ENCODE results near the gene ALDH1A3. TPM values are rescaled to one million over a fixed set of nuclear protein-coding genes. Genes with fewer than 3 reads are reported as not detected.
A peak's percentile ranks its signal among the peaks of the same experiment; 100 is the strongest.

The ALDH1A3 gene
- total and polyA plus RNA-seq, 8 donors = 3.5 to 87.2 (median 30.3) TPM

DNA sequence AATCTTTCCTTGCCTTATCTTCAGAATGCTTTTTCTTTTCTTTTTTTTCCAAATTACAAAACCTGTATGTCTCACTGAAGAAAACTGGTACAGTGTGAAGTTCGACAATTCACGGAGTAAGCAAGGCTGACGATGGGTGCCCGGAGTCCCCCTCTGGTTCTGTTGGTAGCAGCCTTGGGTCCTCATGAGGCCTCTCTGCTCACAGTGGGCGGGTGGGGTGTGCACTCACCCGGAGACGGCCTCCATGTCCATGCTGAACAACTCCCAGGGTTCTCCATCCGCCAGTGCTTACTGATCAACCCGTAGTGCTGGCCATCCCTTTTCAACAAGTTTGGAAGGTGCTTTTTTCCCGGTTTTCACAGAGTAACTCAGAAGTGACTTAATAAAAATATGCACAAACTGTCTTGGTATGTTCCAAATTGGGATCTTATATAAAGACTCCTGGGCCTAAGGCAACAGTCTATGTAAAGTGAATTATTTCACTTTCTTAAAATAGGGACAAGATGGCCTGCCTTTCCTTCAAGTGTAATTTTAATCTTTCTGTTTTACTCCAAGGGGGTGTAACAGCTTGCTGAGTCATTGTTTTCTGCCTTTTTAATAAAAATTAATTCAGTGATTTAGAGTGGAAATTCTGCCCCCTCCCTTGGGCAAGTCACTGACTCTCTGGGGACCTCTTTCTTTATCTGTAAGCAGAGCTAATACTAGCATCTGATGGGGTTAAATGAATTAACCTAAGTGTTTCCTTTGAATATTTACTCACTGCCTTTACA lies 63.2 kb downstream of the ALDH1A3 start:
- Histone ChIP-seq H3K27ac (no peak overlapping the region), H3K4me1 (peaks cover 0 to 10% (median 0%) of the 10 kb centered on the region in 4 donors), H3K27me3 (no peaks in the 10 kb centered on the region), H3K36me3 (no peaks in the 10 kb centered on the region), H3K4me3 (no peak overlapping the region), H3K9me3 (no peaks in the 10 kb centered on the region)
- DNase-seq = no peak
- intact Hi-C loops (cut with DNase I; ENCODE audit: low total_unique reads) = no loop called here
- 87 to 93% (median 88%) methylated on average over 10 of the region's 10 CpGs for WGBS, 5 donors
- no peak for TF ChIP-seq POLR2AphosphoS5 (IDR thresholded peaks at IDR 0.05)
- TF ChIP-seq EP300 (IDR thresholded peaks at IDR 0.05) = no peak
- TF ChIP-seq POLR2A (IDR thresholded peaks at IDR 0.05) = no peak
- TF ChIP-seq, protein P1, sequence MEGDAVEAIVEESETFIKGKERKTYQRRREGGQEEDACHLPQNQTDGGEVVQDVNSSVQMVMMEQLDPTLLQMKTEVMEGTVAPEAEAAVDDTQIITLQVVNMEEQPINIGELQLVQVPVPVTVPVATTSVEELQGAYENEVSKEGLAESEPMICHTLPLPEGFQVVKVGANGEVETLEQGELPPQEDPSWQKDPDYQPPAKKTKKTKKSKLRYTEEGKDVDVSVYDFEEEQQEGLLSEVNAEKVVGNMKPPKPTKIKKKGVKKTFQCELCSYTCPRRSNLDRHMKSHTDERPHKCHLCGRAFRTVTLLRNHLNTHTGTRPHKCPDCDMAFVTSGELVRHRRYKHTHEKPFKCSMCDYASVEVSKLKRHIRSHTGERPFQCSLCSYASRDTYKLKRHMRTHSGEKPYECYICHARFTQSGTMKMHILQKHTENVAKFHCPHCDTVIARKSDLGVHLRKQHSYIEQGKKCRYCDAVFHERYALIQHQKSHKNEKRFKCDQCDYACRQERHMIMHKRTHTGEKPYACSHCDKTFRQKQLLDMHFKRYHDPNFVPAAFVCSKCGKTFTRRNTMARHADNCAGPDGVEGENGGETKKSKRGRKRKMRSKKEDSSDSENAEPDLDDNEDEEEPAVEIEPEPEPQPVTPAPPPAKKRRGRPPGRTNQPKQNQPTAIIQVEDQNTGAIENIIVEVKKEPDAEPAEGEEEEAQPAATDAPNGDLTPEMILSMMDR (IDR thresholded peaks at IDR 0.05) = no peak

DNA sequence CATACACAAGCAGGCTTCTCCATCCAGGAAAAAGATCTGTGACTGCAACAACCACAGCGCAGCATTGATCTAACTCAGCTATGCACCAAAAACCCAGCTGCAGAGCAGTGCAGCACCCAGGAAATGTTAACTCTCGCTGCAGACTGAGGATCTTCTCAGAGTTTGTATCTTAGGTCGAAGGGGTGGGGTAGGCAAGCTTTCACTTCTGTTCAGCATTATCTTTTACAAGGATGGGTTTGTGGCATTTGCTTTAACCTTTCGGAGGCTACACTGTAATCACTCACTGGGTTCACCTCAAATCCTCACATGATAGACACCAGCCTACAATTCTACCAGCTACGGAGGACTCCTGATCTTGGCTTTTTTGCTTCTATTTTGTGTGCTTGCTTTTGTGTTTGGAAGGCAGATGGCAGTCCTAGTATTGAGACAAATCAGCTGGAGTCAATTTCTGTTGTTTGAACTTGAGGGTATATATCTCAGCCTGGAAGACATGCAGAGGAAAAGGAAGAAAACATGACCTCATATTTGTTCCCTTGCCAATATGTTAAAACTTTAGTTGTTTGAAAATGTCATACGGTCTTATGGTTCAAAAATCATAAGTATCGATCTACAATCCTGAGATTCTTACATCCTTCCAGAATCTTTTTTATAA lies 64.7 kb downstream of the ALDH1A3 start:
- 61 to 79% (median 78%) methylated on average over 7 of the region's 7 CpGs for WGBS, 5 donors
- TF ChIP-seq POLR2AphosphoS5 (IDR thresholded peaks at IDR 0.05) (no peak), POLR2A (IDR thresholded peaks at IDR 0.05) (no peak), EP300 (IDR thresholded peaks at IDR 0.05) (no peak)
- TF ChIP-seq, protein P1 (IDR thresholded peaks at IDR 0.05) = no peak
- no peaks in the 10 kb centered on the region for H3K27me3 ChIP-seq
- H3K27ac ChIP-seq = peak overlapping the region in 1 of 5 donors; percentile 1
- H3K4me1 ChIP-seq = peaks cover 0 to 10% (median 0%) of the 10 kb centered on the region in 4 donors
- no peaks in the 10 kb centered on the region for H3K36me3 ChIP-seq
- DNase-seq = no peak
- H3K4me3 ChIP-seq = no peak overlapping the region
- intact Hi-C loops (cut with DNase I; ENCODE audit: low total_unique reads) = no loop called here
- no peaks in the 10 kb centered on the region for H3K9me3 ChIP-seq

DNA sequence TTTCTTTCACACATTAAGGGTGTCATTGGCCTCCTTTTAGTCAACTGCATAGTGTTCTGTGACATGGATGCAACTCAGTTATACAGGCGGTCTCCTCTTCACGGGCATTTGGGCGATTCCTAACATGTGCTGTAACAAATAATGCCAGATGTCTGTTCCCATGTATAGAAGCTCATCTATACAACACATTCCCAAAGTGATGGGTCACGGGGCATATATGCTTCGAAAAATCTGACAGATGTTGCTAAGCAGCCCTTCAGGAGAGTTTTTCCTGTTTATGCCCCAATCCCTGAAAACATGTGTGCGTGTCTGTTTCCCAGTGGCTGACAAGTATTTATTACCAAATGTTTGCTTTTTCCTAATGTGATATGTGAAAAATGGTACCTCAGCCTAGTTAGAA lies 65.4 kb downstream of the ALDH1A3 start:
- Histone ChIP-seq H3K36me3 (no peaks in the 10 kb centered on the region), H3K4me1 (peaks cover 0 to 10% (median 0%) of the 10 kb centered on the region in 4 donors), H3K27me3 (no peaks in the 10 kb centered on the region), H3K4me3 (no peak overlapping the region), H3K9me3 (no peaks in the 10 kb centered on the region), H3K27ac (no peak overlapping the region)
- intact Hi-C loops (cut with DNase I; ENCODE audit: low total_unique reads) = no loop called here
- WGBS, 5 donors = 78 to 88% (median 83%) methylated on average over 6 of the region's 6 CpGs
- no peak for TF ChIP-seq EP300 (IDR thresholded peaks at IDR 0.05)
- no peak for TF ChIP-seq POLR2AphosphoS5 (IDR thresholded peaks at IDR 0.05)
- TF ChIP-seq, protein P1 (IDR thresholded peaks at IDR 0.05) = no peak
- no peak for TF ChIP-seq POLR2A (IDR thresholded peaks at IDR 0.05)
- no peak for DNase-seq

DNA sequence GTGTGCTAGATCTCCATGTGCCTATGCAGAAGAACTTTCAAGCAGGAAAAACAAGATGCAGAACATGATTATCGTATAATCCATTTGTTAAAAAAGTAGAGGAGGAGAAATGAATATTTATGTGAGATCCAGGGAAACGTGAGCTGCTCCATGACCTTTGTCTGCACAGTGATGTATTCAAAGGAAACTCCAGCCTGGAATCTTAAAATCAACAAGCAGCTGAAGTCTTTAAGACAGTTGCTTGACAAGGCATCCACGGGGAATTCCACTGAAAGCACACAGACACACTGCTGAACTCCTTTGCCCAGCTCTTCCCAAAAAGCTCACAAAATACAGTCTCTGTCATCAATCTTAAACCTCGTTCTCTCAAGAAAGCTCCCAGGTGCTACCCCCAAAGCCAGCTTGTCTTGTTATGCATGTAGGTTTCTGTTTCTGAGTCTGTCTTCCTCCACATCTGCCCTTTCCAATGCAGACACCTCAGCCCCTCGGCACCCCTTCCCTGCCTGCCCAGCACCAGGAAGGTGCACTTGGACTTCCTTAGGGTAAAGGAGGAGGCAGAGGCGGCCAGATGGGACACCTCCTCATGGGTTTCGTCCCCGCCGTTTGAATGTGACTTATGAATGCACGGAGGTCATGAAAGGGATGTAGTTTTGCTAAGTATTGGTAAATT lies 68.3 kb downstream of the ALDH1A3 start:
- no peak for DNase-seq
- Histone ChIP-seq H3K4me1 (peaks cover 0 to 6% (median 0%) of the 10 kb centered on the region in 4 donors), H3K4me3 (no peak overlapping the region), H3K36me3 (no peaks in the 10 kb centered on the region), H3K27ac (no peak overlapping the region), H3K27me3 (no peaks in the 10 kb centered on the region), H3K9me3 (no peaks in the 10 kb centered on the region)
- TF ChIP-seq, protein P1 (IDR thresholded peaks at IDR 0.05) = no peak
- TF ChIP-seq POLR2AphosphoS5 (IDR thresholded peaks at IDR 0.05) (no peak), POLR2A (IDR thresholded peaks at IDR 0.05) (no peak), EP300 (IDR thresholded peaks at IDR 0.05) (no peak)
- WGBS, 5 donors = 60 to 72% (median 64%) methylated on average over 10 of the region's 10 CpGs
- intact Hi-C loops (cut with DNase I; ENCODE audit: low total_unique reads) = no loop called here

Measured in stomach (tissue), 9 donors.